Mesendoderm (in vitro differentiated cells): Measurements from ENCODE around the gene SLC22A4.

Experiments used
- DNase-seq: peaks from one replicate; pipeline ENCODE4 v3.0.0; 2013
- H2AK5ac ChIP-seq: 2 replicates; pipeline ENCODE4 v1.6.1; 2013; ENCODE audit warnings: low read length, inconsistent platforms
- H2BK120ac ChIP-seq: 2 replicates; pipeline ENCODE4 v1.6.1; 2013; ENCODE audit warnings: low read depth, mild to moderate bottlenecking, low read length, moderate library complexity, mixed read lengths
- H2BK15ac ChIP-seq: replicated peaks from 2 replicates; pipeline ENCODE4 v1.6.1; 2013; ENCODE audit warnings: low read depth, mild to moderate bottlenecking, moderate library complexity
- H2BK5ac ChIP-seq: 2 replicates; pipeline ENCODE4 v1.6.1; 2013; ENCODE audit warnings: low read length, inconsistent platforms
- H3K18ac ChIP-seq: 2 replicates; pipeline ENCODE4 v1.6.1; 2013; ENCODE audit warnings: mild to moderate bottlenecking, low read length, mixed read lengths
- H3K23ac ChIP-seq: one replicate; pipeline ENCODE4 v1.6.1; 2013; ENCODE audit warnings: low read length
- H3K27ac ChIP-seq: 2 replicates; pipeline ENCODE4 v1.5.1; 2013; ENCODE audit warnings: low read depth, mild to moderate bottlenecking, inconsistent platforms, low read length, moderate library complexity
- H3K27me3 ChIP-seq: 2 replicates; pipeline ENCODE4 v1.6.1; 2013; ENCODE audit warnings: low read length, control low read depth, mild to moderate bottlenecking, inconsistent platforms; ENCODE audit not compliant: insufficient read depth, poor library complexity
- H3K36me3 ChIP-seq: 2 replicates; pipeline ENCODE4 v1.6.1; 2013; ENCODE audit warnings: low read length, inconsistent platforms; ENCODE audit not compliant: control insufficient read depth, insufficient read depth
- H3K4ac ChIP-seq: one replicate; pipeline ENCODE4 v1.6.1; 2013; ENCODE audit warnings: low read depth, mild to moderate bottlenecking, low read length, moderate library complexity
- H3K4me1 ChIP-seq: 2 replicates; pipeline ENCODE4 v1.6.1; 2013; ENCODE audit warnings: low read depth, low read length, inconsistent platforms; ENCODE audit not compliant: control insufficient read depth
- H3K4me2 ChIP-seq: 2 replicates; pipeline ENCODE4 v1.6.1; 2013; ENCODE audit warnings: low read length
- H3K4me3 ChIP-seq: 2 replicates; pipeline ENCODE4 v1.5.1; 2013; ENCODE audit warnings: mild to moderate bottlenecking, low read length
- H3K56ac ChIP-seq: one replicate; pipeline ENCODE4 v1.6.1; 2013; ENCODE audit warnings: low read length
- H3K79me1 ChIP-seq: 2 replicates; pipeline ENCODE4 v1.6.1; 2013; ENCODE audit warnings: low read length, inconsistent platforms
- H3K79me2 ChIP-seq: 2 replicates; pipeline ENCODE4 v1.6.1; 2013; ENCODE audit warnings: mild to moderate bottlenecking, low read length; ENCODE audit not compliant: control insufficient read depth, insufficient read depth
- H3K9ac ChIP-seq: 2 replicates; pipeline ENCODE4 v1.6.1; 2013; ENCODE audit warnings: low read length, inconsistent platforms
- H4K5ac ChIP-seq: one replicate; pipeline ENCODE4 v1.6.1; 2013; ENCODE audit warnings: low read length
- H4K8ac ChIP-seq: one replicate; pipeline ENCODE4 v1.6.1; 2013; ENCODE audit warnings: low read depth, mild to moderate bottlenecking, control low read depth, low read length, moderate library complexity
- WGBS: extraction: QIAGEN DNeasy Blood & Tissue Kit; methylation state at CpG from one replicate; pipeline ENCODE4 v1.1.7; 2013; ENCODE audit warnings: low lambda C conversion rate, missing lambda C conversion rate; ENCODE audit not compliant: insufficient coverage; ENCODE audit errors: extremely low coverage; 5-methylcytosine and 5-hydroxymethylcytosine counted together

Gene SLC22A4

DNA sequence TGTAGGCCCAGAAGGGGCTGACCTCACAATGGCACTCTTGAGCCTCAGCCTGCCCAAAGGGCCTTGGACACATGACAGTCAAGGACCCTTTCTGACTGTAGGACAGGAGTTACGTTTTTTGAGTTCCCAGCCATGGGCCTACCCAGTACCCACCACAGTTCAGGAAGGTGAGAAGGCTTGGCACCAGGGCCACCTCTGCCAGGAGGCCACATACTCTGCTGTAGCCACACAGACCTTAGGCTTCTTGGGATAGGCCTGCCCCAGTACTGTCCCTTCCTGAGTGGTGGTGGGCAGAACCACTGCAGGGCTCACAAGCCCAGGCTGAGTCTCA is 23.9 kb upstream of the SLC22A4 start:
- Histone ChIP-seq H3K23ac (no peak overlapping the region), H3K4me3 (no peak overlapping the region), H3K4ac (no peak overlapping the region), H2AK5ac (no peak overlapping the region), H3K9ac (no peak overlapping the region), H3K27me3 (no peaks in the 10 kb centered on the region), H3K4me1 (no peaks in the 10 kb centered on the region), H3K27ac (no peak overlapping the region), H3K79me1 (no peaks in the 10 kb centered on the region), H4K5ac (no peak overlapping the region), H4K8ac (no peak overlapping the region), H3K4me2 (no peak overlapping the region), H2BK120ac (no peak overlapping the region), H3K18ac (no peak overlapping the region), H2BK15ac (no peak overlapping the region), H3K36me3 (no peaks in the 10 kb centered on the region), H2BK5ac (no peak overlapping the region), H3K56ac (no peak overlapping the region), H3K79me2 (no peaks in the 10 kb centered on the region)
- no peak for DNase-seq
- no CpG with 5 or more reads among the region's 1 CpG for WGBS

DNA sequence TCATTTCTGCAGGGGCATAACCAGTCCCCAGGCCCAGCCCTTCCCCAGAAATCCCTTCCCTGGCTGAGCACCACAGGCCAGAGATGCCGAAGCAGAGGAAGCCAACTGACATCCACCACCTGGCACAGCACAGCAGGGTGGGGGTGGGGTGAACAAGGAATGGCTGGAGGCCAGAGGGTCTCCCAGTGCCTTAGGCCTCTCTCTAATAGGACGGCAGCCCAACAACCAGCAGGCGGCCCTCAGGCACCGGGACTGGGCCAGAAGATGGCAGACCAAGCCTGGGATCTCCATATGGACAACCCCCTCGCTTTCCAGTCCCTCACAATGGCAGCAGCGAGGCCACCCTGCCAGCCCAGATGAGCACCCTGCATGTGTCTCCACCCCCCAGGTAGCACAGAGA is 23.5 kb upstream of the SLC22A4 start:
- H3K36me3 ChIP-seq, result no peaks in the 10 kb centered on the region
- no peak overlapping the region for H4K8ac ChIP-seq
- no peak overlapping the region for H3K27ac ChIP-seq
- H3K9ac ChIP-seq, result no peak overlapping the region
- H2BK120ac ChIP-seq, result no peak overlapping the region
- H2AK5ac ChIP-seq, result no peak overlapping the region
- H3K79me1 ChIP-seq, result no peaks in the 10 kb centered on the region
- H3K56ac ChIP-seq, result no peak overlapping the region
- no peak overlapping the region for H3K23ac ChIP-seq
- no peak overlapping the region for H3K4me2 ChIP-seq
- H2BK15ac ChIP-seq, result no peak overlapping the region
- H3K27me3 ChIP-seq, result no peaks in the 10 kb centered on the region
- DNase-seq, result no peak
- no peak overlapping the region for H3K18ac ChIP-seq
- H3K79me2 ChIP-seq, result no peaks in the 10 kb centered on the region
- H3K4me3 ChIP-seq, result no peak overlapping the region
- H4K5ac ChIP-seq, result no peak overlapping the region
- WGBS, result no CpG with 5 or more reads among the region's 6 CpGs
- H2BK5ac ChIP-seq, result no peak overlapping the region
- H3K4me1 ChIP-seq, result no peaks in the 10 kb centered on the region
- H3K4ac ChIP-seq, result no peak overlapping the region

DNA sequence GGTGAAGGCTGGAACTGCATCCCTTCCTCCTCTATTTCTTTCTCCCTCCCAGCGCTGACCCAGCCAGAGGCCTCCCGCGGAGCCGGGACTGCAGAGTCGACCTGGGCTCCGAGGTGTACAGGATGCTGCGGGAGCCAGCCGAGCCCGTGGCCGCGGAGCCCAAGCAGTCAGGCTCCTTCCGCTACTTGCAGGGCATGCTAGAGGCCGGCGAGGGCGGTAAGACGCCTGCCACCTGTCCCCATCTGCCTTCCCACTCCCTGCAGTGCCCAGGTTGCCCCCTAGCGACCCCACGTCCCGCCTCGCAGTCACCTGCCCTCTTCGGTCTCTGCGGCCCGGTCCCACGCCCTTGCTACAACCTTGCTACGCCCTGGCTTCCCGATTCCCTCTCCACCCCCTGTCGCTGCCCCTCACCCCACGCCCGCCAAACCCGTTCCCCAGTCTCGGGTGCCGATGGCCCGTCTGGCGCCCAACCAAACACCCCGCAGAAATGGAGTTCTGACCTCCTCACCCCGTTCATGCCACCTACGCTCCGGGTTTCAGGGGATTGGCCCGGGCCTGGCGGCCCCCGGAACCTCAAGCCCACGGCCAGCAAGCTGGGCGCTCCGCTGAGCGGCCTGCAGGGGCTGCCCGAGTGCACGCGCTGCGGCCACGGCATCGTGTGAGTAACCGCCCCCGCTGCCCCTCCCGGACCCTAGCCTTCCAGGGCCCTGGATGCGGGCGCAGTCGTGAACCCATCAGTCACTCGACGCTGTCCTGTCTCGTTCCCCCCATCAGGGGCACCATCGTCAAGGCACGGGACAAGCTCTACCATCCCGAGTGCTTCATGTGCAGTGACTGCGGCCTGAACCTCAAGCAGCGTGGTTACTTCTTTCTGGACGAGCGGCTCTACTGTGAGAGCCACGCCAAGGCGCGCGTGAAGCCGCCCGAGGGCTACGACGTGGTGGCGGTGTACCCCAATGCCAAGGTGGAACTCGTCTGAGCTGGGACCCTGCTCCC is 22.6 kb upstream of the SLC22A4 start:
- Histone ChIP-seq H3K4ac (no peak overlapping the region), H3K79me1 (no peaks in the 10 kb centered on the region), H3K27ac (no peak overlapping the region), H4K8ac (no peak overlapping the region), H3K79me2 (no peaks in the 10 kb centered on the region), H4K5ac (no peak overlapping the region), H2BK15ac (no peak overlapping the region), H3K4me2 (no peak overlapping the region), H3K27me3 (no peaks in the 10 kb centered on the region), H3K9ac (no peak overlapping the region), H3K4me3 (no peak overlapping the region), H3K23ac (no peak overlapping the region), H3K4me1 (no peaks in the 10 kb centered on the region), H2BK120ac (no peak overlapping the region), H3K36me3 (no peaks in the 10 kb centered on the region), H3K56ac (no peak overlapping the region), H2BK5ac (no peak overlapping the region), H3K18ac (no peak overlapping the region), H2AK5ac (no peak overlapping the region)
- WGBS, result no CpG with 5 or more reads among the region's 77 CpGs
- no peak for DNase-seq

DNA sequence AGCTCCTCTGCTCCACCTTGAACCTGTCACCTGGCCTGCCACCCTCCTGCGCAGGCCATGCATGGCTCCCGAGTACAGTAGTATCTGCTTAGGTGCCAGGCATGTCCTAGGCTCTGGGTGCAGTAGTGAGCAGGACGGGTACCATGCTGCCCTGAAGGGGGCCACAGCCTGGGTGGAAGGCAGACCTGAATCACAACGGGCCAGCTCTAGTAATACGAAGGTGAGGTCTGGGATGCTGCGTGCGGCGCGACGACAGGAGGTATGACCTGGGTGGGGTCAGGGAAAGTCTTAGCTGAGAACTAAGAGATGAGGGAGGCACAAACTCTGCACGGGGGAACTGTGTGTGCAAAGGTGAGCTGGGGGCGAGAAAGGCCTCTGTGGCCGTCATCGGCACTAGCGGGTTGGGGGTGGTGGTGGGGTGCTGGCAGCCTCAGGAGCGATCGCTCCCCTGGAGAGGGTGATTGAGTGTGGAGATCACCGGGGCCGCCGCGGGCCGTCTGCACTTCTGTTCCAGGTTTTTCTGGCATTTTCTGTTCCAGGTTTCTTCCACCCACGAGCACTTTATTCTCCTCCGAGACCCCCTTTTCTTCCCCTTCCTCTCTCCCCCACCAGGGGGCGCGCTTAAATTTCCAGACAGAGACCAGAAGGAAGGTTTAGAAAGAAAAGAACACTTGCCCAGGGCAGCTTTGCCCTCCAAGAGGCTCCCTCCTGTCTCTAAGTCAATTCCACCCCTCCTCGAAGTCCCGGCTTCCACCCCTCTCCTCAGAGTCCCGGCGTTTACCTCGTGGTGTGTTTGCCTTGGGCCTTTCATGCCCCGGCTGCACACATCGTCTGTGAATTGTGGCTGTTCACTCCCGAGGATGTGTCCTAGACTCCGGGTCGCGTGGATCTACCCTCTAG is 21.6 kb upstream of the SLC22A4 start:
- H4K8ac ChIP-seq, result no peak overlapping the region
- no peak overlapping the region for H2BK120ac ChIP-seq
- H4K5ac ChIP-seq, result no peak overlapping the region
- no peak overlapping the region for H3K18ac ChIP-seq
- no peak overlapping the region for H3K27ac ChIP-seq
- H3K27me3 ChIP-seq, result no peaks in the 10 kb centered on the region
- H3K79me2 ChIP-seq, result no peaks in the 10 kb centered on the region
- no peak overlapping the region for H2BK5ac ChIP-seq
- no peak overlapping the region for H3K4me3 ChIP-seq
- H3K56ac ChIP-seq, result no peak overlapping the region
- H3K9ac ChIP-seq, result no peak overlapping the region
- H3K36me3 ChIP-seq, result no peaks in the 10 kb centered on the region
- no peak overlapping the region for H2AK5ac ChIP-seq
- no peaks in the 10 kb centered on the region for H3K4me1 ChIP-seq
- no peak overlapping the region for H2BK15ac ChIP-seq
- no peaks in the 10 kb centered on the region for H3K79me1 ChIP-seq
- no CpG with 5 or more reads among the region's 37 CpGs for WGBS
- H3K4ac ChIP-seq, result no peak overlapping the region
- H3K4me2 ChIP-seq, result no peak overlapping the region
- no peak overlapping the region for H3K23ac ChIP-seq
- DNase-seq, result peak; percentile 85

DNA sequence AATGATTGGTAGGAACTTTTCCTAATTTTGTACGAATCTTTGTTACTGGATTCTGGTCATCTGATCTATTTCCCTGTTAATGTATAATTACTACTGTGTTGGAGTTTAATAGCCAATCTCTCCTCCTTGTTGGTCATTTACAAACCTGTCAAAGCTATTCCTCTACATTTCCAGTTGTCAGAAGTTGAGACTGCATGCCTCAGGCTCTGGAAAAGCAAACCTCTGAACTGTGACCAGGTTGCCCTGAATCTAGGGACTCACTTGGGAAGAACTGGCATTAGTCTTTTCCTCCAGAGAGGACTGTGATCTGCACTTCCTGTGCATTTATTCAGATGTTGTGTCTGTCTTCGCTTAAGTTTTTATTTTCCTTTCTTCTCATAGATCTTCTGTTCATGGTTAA is 20.6 kb upstream of the SLC22A4 start:
- no peak overlapping the region for H3K9ac ChIP-seq
- no peak overlapping the region for H3K56ac ChIP-seq
- H3K36me3 ChIP-seq, result no peaks in the 10 kb centered on the region
- H4K8ac ChIP-seq, result no peak overlapping the region
- H2BK15ac ChIP-seq, result no peak overlapping the region
- H3K23ac ChIP-seq, result no peak overlapping the region
- no peaks in the 10 kb centered on the region for H3K4me1 ChIP-seq
- H4K5ac ChIP-seq, result no peak overlapping the region
- no peak overlapping the region for H2AK5ac ChIP-seq
- H3K27me3 ChIP-seq, result no peaks in the 10 kb centered on the region
- H2BK120ac ChIP-seq, result no peak overlapping the region
- H2BK5ac ChIP-seq, result no peak overlapping the region
- DNase-seq, result no peak
- no peak overlapping the region for H3K18ac ChIP-seq
- no CpG with 5 or more reads among the region's 2 CpGs for WGBS
- no peaks in the 10 kb centered on the region for H3K79me1 ChIP-seq
- H3K4me3 ChIP-seq, result no peak overlapping the region
- no peaks in the 10 kb centered on the region for H3K79me2 ChIP-seq
- no peak overlapping the region for H3K4me2 ChIP-seq
- no peak overlapping the region for H3K4ac ChIP-seq
- H3K27ac ChIP-seq, result no peak overlapping the region
